Panc1 (cell line): Measurements from ENCODE around the gene GABRG3. TPM values are rescaled to one million over a fixed set of nuclear protein-coding genes. Genes with fewer than 3 reads are reported as not detected.

Source experiments
- ATAC-seq: fragments of 200-7000 bp; cut with Tn5 transposase; 2 replicates; pipeline ENCODE4 v1.9.1; 2020; ENCODE audit warnings: mild to moderate bottlenecking, moderate library complexity
- BruUV-seq: library from RNA; stranded (reverse); fragments of 400-500 nt; replicated peaks from 2 replicates; lab custom pipeline; 2021; lab: Mats Ljungman, UMichigan
- CTCF ChIA-PET: fragments of 300-600 bp; sonication (Branson Sonifier 250); formaldehyde crosslinking; loops from one replicate; lab custom pipeline; 2022; ENCODE audit warnings: antibody characterized with exemption; lab: Charles Lee
- POLR2A ChIA-PET: fragments of 300-600 bp; sonication (Branson Sonifier 250); formaldehyde crosslinking; loops from one replicate; lab custom pipeline; 2022; ENCODE audit warnings: antibody characterized with exemption; lab: Charles Lee
- DNase-seq: peaks from one replicate; pipeline ENCODE4 v3.0.0-alpha.2; 2010; ENCODE audit warnings: low read depth, low spot score
- H3K27ac ChIP-seq: 2 replicates; pipeline ENCODE4 v1.5.1; 2011; ENCODE audit warnings: mild to moderate bottlenecking, low read length, inconsistent platforms
- H3K27me3 ChIP-seq: fragments of 200-500 bp; sonication (Bioruptor generic); 2 replicates; pipeline ENCODE4 v1.6.0; 2014; ENCODE audit warnings: low read length, inconsistent platforms; ENCODE audit not compliant: control insufficient read depth, insufficient read depth
- H3K36me3 ChIP-seq: fragments of 200-500 bp; sonication (Bioruptor generic); 2 replicates; pipeline ENCODE4 v1.5.1; 2014; ENCODE audit warnings: inconsistent platforms, mild to moderate bottlenecking, low read length, moderate library complexity; ENCODE audit not compliant: control insufficient read depth, insufficient read depth
- H3K4me1 ChIP-seq: 2 replicates; pipeline ENCODE4 v1.5.1; 2011; ENCODE audit warnings: inconsistent platforms, mild to moderate bottlenecking, low read length, moderate library complexity; ENCODE audit not compliant: control insufficient read depth, insufficient read depth
- H3K4me3 ChIP-seq, 2 experiments: 2 replicates each; pipeline ENCODE4 v1.5.1; 2011 to 2012; ENCODE audit warnings: low read depth in 2 of 2, low read length in 2 of 2, mild to moderate bottlenecking in 2 of 2, inconsistent platforms in 1 of 2, moderate library complexity in 1 of 2
- H3K9me3 ChIP-seq: fragments of 200-500 bp; sonication (Bioruptor generic); 2 replicates; pipeline ENCODE4 v1.5.1; 2014; ENCODE audit warnings: low read depth, mild to moderate bottlenecking, inconsistent platforms, low read length, moderate library complexity; ENCODE audit not compliant: control insufficient read depth, insufficient read depth
- POLR2AphosphoS5 ChIP-seq: IDR thresholded peaks from 2 replicates; pipeline ENCODE4 v1.6.1; 2012; ENCODE audit warnings: mild to moderate bottlenecking, low read depth, low read length, moderate library complexity
- SIN3A ChIP-seq: IDR thresholded peaks from 2 replicates; pipeline ENCODE4 v1.6.1; 2012; ENCODE audit warnings: low read depth, mild to moderate bottlenecking, low read length, moderate library complexity, borderline replicate concordance; ENCODE audit not compliant: insufficient read depth
- TCF7L2 ChIP-seq: IDR thresholded peaks from 2 replicates; pipeline ENCODE4 v1.6.1; 2011; ENCODE audit warnings: mild to moderate bottlenecking, low read depth, low read length, inconsistent platforms
- in situ Hi-C: cut with HindIII; loops from 2 replicates; pipeline ENCODE4 v1.10.0; 2016; ENCODE audit warnings: low sequenced_read_pairs, low pct_unique_long_range_greater_than_20kb
- intact Hi-C: fragments of 100-400 bp; cut with micrococcal nuclease; formaldehyde crosslinking; loops from one replicate; pipeline ENCODE4 v1.10.0; 2022; ENCODE audit not compliant: unreplicated experiment
- total RNA-seq: library from RNA; stranded (reverse); gene quantifications from one replicate; pipeline ENCODE4 v1.2.1, GENCODE V29; 2021; ENCODE audit not compliant: unreplicated experiment
- TF ChIP-seq, protein P1 (sequence below), 2 experiments: IDR thresholded peaks; 2 replicates each; pipeline ENCODE4 v1.6.1; 2011 to 2012; ENCODE audit warnings: low read depth in 2 of 2, control low read depth in 1 of 2, low read length in 1 of 2, mild to moderate bottlenecking in 1 of 2, moderate library complexity in 1 of 2; ENCODE audit not compliant: insufficient read depth in 1 of 2
- TF ChIP-seq, protein P2 (sequence below): fragments of 450-650 bp; IDR thresholded peaks from 2 replicates; pipeline ENCODE4 v1.5.1; 2017; ENCODE audit warnings: mild to moderate bottlenecking

The GABRG3 gene
- total RNA-seq, 1 experiment from 2014 or later = not detected

DNA sequence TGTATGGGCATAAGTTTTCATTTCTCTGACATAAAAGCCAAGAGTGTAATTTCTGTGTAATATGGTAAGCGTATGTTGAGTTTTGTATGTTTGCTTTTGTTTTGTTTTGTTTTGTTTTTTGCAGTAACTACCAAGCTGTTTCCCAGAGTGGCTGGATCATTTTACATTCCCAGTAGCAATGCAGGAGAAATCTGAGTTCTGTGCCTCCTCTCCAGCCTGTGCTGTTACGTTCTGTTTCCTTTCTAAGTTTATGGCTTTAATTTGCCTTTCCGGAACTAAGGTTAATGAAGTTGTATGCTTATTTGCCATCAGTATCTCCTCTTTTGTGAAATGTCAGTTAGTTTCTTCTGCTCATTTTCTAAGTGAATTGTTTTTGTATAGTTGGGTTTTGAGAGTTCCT lies 307.8 kb downstream of the GABRG3 start:
- Histone ChIP-seq H3K27me3 (no peaks in the 10 kb centered on the region), H3K36me3 (no peaks in the 10 kb centered on the region), H3K27ac (no peak overlapping the region), H3K9me3 (no peaks in the 10 kb centered on the region), H3K4me1 (no peaks in the 10 kb centered on the region), H3K4me3 (no peak overlapping the region)
- intact Hi-C loops = no loop called here
- no peak for DNase-seq
- in situ Hi-C loops = no loop called here
- TF ChIP-seq, protein P1, sequence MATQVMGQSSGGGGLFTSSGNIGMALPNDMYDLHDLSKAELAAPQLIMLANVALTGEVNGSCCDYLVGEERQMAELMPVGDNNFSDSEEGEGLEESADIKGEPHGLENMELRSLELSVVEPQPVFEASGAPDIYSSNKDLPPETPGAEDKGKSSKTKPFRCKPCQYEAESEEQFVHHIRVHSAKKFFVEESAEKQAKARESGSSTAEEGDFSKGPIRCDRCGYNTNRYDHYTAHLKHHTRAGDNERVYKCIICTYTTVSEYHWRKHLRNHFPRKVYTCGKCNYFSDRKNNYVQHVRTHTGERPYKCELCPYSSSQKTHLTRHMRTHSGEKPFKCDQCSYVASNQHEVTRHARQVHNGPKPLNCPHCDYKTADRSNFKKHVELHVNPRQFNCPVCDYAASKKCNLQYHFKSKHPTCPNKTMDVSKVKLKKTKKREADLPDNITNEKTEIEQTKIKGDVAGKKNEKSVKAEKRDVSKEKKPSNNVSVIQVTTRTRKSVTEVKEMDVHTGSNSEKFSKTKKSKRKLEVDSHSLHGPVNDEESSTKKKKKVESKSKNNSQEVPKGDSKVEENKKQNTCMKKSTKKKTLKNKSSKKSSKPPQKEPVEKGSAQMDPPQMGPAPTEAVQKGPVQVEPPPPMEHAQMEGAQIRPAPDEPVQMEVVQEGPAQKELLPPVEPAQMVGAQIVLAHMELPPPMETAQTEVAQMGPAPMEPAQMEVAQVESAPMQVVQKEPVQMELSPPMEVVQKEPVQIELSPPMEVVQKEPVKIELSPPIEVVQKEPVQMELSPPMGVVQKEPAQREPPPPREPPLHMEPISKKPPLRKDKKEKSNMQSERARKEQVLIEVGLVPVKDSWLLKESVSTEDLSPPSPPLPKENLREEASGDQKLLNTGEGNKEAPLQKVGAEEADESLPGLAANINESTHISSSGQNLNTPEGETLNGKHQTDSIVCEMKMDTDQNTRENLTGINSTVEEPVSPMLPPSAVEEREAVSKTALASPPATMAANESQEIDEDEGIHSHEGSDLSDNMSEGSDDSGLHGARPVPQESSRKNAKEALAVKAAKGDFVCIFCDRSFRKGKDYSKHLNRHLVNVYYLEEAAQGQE (IDR thresholded peaks at IDR 0.05; ENCODE audit: insufficient read depth in 1 of 2, low read depth in 2 of 2, low read length in 1 of 2) = no peak
- TF ChIP-seq, protein P2, sequence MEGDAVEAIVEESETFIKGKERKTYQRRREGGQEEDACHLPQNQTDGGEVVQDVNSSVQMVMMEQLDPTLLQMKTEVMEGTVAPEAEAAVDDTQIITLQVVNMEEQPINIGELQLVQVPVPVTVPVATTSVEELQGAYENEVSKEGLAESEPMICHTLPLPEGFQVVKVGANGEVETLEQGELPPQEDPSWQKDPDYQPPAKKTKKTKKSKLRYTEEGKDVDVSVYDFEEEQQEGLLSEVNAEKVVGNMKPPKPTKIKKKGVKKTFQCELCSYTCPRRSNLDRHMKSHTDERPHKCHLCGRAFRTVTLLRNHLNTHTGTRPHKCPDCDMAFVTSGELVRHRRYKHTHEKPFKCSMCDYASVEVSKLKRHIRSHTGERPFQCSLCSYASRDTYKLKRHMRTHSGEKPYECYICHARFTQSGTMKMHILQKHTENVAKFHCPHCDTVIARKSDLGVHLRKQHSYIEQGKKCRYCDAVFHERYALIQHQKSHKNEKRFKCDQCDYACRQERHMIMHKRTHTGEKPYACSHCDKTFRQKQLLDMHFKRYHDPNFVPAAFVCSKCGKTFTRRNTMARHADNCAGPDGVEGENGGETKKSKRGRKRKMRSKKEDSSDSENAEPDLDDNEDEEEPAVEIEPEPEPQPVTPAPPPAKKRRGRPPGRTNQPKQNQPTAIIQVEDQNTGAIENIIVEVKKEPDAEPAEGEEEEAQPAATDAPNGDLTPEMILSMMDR = no peak
- no peak for TF ChIP-seq SIN3A
- no peak for TF ChIP-seq TCF7L2
- TF ChIP-seq POLR2AphosphoS5 = no peak
- ATAC-seq = no peak
- ChIA-PET CTCF (no interaction called here), POLR2A (no interaction called here)
- BruUV-seq = no TSS peak

DNA sequence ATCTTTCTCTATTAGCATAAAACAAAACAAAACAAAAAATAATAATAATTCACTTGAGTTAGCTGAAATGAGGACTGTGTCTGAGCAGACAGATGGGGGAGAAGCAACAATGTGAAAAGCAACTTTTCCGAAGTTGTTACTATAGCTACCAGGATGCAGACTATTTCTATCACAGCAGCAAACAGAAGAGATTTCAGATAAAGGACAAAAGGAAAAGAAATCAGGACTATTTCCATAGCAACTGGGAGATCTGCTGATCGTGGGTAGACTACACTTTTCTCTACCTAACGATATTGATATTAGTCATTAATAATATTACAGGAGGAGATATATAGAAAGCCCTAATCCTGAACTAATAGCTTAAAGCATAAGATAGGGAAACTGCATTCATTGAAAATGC lies 321.7 kb downstream of the GABRG3 start:
- TF ChIP-seq, protein P1 (IDR thresholded peaks at IDR 0.05; ENCODE audit: insufficient read depth in 1 of 2, low read depth in 2 of 2, low read length in 1 of 2) = no peak
- no peak for TF ChIP-seq TCF7L2
- TF ChIP-seq, protein P2 = no peak
- TF ChIP-seq SIN3A = no peak
- no peak for TF ChIP-seq POLR2AphosphoS5

More for the DNA sequence above, 321.7 kb downstream of the GABRG3 start:
- intact Hi-C loops = no loop called here
- no peak overlapping the region for H3K4me3 ChIP-seq
- no peak for ATAC-seq
- ChIA-PET POLR2A (no interaction called here), CTCF (no interaction called here)
- H3K9me3 ChIP-seq = no peaks in the 10 kb centered on the region
- H3K4me1 ChIP-seq = no peaks in the 10 kb centered on the region
- no peak for DNase-seq
- in situ Hi-C loops = no loop called here
- no peaks in the 10 kb centered on the region for H3K27me3 ChIP-seq
- H3K36me3 ChIP-seq = no peaks in the 10 kb centered on the region
- BruUV-seq = no TSS peak
- H3K27ac ChIP-seq = no peak overlapping the region
